ENCODE results near the gene BCAR3.

GRCh38 chr1:93677729-93678128 lies 3.9 kb downstream of the BCAR3 start:
- TF ChIP-seq CTCF (IDR thresholded peaks at IDR 0.05) (no peak), POLR2A (IDR thresholded peaks at IDR 0.05) (no peak)

Data from Peyer's patch (tissue), 4 donors.